C4-2B (cell line): ENCODE data around the gene FOXO4.

Experiments
- CTCF ChIP-seq: fragments of 450-650 bp; conservative IDR thresholded peaks from 2 replicates; pipeline ENCODE4 v1.5.1; 2017; ENCODE audit warnings: mild to moderate bottlenecking
- ZFX ChIP-seq: fragments of 450-650 bp; IDR thresholded peaks from 2 replicates; pipeline ENCODE4 v1.6.1; 2017

- TF ChIP-seq CTCF (no peak), ZFX (no peak)
Observed at GRCh38 chrX:71148278-71148663, 52.6 kb downstream of the FOXO4 start.
